ENCODE results near the gene SLC13A5.

SLC13A5 gene

GRCh38 chr17:6639586-6640535, 73.3 kb downstream of the SLC13A5 start:
- DNase-seq (ENCODE audit: low spot score) (peak; percentile 26), FAIRE-seq (no peak)

GRCh38 chr17:6639014-6639585, 74.1 kb downstream of the SLC13A5 start:
- DNase-seq (ENCODE audit: low spot score) (no peak), FAIRE-seq (no peak)

- FAIRE-seq (no peak), DNase-seq (ENCODE audit: low spot score) (no peak)
These were observed 74.9 kb downstream of the SLC13A5 start for GRCh38 chr17:6638046-6638908.

GRCh38 chr17:6637458-6637840, 75.7 kb downstream of the SLC13A5 start:
- FAIRE-seq = no peak

GRCh38 chr17:6636616-6637457, 76.3 kb downstream of the SLC13A5 start:
- FAIRE-seq = no peak
- DNase-seq (ENCODE audit: low spot score) = no peak

More at GRCh38 chr17:6637458-6637840, 75.7 kb downstream of the SLC13A5 start:
- no peak for DNase-seq (ENCODE audit: low spot score)

GRCh38 chr17:6636105-6636504, 77.1 kb downstream of the SLC13A5 start:
- FAIRE-seq (no peak), DNase-seq (ENCODE audit: low spot score) (no peak)
